ENCODE measurements around the gene SULT1C3. TPM values are rescaled to one million over a fixed set of nuclear protein-coding genes. Genes with fewer than 3 reads are reported as not detected.
A peak's percentile ranks its signal among the peaks of the same experiment; 100 is the strongest.
"Not testable (repeated sequence)": the region's sequence is repeated elsewhere in the genome, so short reads cannot be mapped to it uniquely, and the experiment has no call there.

SULT1C3 gene
- total RNA-seq, 2 donors from 2014 or later = 0.98 TPM; not detected in 1

- DNase-seq (no peak), ATAC-seq (no peak)
- intact Hi-C loops (cut with DNase I, micrococcal nuclease) = no loop called here
These were observed 3.0 kb upstream of the SULT1C3 start for GRCh38 chr2:108236676-108237335.

- ATAC-seq (no peak), DNase-seq (no peak)
- intact Hi-C loops (cut with DNase I, micrococcal nuclease) = no loop called here
These were observed 1.2 kb downstream of the SULT1C3 start for GRCh38 chr2:108240966-108241365.

- intact Hi-C loops (cut with DNase I, micrococcal nuclease) = no loop called here
- DNase-seq (no peak), ATAC-seq (no peak)
These were observed 3.8 kb downstream of the SULT1C3 start for GRCh38 chr2:108243566-108243965.

DNA sequence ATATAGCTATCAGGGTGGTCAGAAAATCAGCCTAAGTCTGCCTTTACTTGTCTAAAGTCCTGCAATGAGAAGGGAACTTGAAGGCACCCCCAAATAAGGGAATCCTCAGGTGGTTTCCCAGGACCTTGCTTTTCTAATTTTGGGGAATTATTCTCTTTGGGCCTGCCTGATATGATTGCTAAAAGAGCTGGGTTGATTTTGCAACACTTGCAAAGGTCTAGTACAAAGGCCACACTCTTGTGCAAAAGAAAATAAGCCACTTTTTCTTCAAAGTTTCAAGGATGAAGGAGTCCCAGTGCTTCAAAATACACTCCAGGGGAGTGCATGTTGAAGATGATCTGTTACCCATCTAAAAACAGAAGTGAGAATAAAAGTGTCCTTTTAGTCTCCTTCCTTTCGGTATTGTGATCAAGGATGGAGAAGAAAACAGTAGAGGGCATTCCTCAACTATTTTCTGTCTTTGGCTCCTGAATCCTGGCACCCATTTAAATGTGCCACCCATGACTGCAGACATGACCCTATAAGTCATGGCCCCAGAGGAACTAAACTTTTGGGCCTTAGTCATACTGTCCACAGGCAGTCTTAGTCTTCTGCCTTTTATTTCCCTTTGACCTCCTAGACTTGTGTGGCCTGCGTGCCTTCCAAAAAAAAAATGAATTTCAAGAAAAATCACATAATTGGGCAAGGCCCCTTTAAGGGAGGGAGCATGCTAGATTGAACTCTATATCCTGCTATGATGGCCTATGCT, 5.1 kb downstream of the SULT1C3 start:
- no peak for DNase-seq
- ATAC-seq = no peak
- intact Hi-C loops (cut with DNase I, micrococcal nuclease) = no loop called here

GRCh38 chr2:108253106-108253505, 13.3 kb downstream of the SULT1C3 start:
- intact Hi-C loops (cut with DNase I, micrococcal nuclease) = no loop called here
- ATAC-seq (no peak), DNase-seq (no peak)

- DNase-seq (no peak), ATAC-seq (peak; percentile 74)
- intact Hi-C loops (cut with DNase I, micrococcal nuclease) = no loop called here
These were observed 18.1 kb downstream of the SULT1C3 start for GRCh38 chr2:108257757-108258331.

DNA sequence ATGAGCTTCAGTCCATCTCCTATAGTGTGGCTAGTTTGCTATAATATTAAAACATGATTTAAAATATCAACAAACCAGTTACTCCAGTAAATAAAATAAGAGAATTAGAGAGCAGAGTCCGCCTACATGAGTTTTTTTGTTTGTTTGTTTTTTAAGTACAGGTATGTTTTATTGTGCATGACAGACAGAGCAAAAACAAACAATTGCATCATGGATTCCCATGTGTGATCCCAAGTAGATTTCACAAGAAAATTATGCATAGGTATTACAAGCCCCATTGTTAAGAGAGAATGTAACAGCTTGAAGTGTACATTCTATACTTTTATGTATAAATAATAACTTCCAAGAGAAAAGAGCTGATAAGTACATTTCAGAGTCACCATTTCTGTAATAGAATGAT, 21.0 kb downstream of the SULT1C3 start:
- ATAC-seq = no peak

DNA sequence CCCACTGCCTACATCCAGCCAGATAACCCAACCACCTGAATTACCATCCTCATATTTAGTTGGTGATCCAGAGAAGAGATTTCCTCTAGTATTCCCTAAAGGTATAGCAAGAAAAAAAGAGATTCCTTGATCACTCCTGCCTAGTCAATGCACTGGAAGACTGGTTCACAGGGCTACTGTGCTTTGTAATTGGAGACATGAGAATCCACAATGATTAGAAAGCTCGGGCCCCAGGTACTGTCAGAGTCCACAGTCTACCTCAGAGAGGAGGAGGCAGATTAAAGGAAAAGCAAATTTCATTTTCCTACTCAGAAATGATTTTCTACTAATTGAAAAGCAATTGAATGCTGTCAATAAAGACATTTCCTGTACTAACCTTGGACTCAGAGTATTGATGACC, 22.3 kb downstream of the SULT1C3 start:
- intact Hi-C loops (cut with DNase I, micrococcal nuclease) = no loop called here
- ATAC-seq = no peak

More for the DNA sequence above, 21.0 kb downstream of the SULT1C3 start:
- intact Hi-C loops (cut with DNase I, micrococcal nuclease) = no loop called here
- DNase-seq = no peak

DNA sequence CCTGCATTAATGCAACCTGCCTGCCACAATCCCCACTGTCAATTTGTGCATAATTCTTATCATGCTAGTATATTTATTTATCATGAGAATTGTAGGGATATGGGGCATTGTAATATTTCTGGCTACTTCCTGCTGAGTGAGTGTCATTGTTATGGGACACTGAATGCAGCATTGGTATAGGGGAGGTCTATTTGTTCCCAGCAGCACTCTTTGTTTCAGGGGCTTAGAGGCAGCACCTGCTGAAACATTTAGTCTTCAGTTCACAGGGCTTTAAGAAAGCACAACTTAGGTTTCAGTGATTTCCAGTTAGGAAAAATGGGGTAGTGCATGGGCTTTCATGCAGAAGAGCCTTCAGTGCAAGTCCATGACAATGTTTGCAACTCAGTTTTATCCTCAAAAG, 23.6 kb downstream of the SULT1C3 start:
- no peak for DNase-seq
- intact Hi-C loops (cut with DNase I, micrococcal nuclease) = no loop called here
- ATAC-seq = no peak

More for the DNA sequence above, 22.3 kb downstream of the SULT1C3 start:
- DNase-seq = no peak

GRCh38 chr2:108266218-108266617, 26.4 kb downstream of the SULT1C3 start:
- DNase-seq = no peak
- ATAC-seq = peak; percentile 45
- intact Hi-C loops (cut with DNase I, micrococcal nuclease) = no loop called here

GRCh38 chr2:108267101-108267500, 27.3 kb downstream of the SULT1C3 start:
- DNase-seq (peak in 1 of 2 donors; percentile 16), ATAC-seq (no peak)

DNA sequence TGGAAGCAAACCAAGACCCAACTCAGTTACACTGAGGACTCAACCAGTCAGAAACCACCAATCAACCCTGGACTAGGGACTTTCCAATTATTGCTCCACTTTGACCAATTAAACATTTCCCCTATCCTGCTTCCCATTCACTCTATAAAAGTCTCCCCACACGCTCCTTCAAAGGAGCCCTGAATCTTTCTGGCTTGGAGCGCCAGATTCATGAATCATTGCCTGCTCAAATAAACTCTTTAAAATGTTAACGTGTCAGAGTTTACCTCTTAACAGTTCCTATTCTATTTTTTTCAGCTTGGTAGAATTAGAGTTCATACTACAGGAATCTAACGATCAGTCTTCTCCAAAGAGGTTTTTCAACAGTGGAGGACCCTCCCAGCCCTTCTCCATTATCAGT, 28.2 kb downstream of the SULT1C3 start:
- intact Hi-C loops (cut with DNase I, micrococcal nuclease) = no loop called here
- peak; percentile 10 for ATAC-seq
- DNase-seq = no peak

More at GRCh38 chr2:108267101-108267500, 27.3 kb downstream of the SULT1C3 start:
- intact Hi-C loops (cut with DNase I, micrococcal nuclease) = no loop called here

GRCh38 chr2:108270346-108270745, 30.6 kb downstream of the SULT1C3 start:
- no peak for DNase-seq
- no peak for ATAC-seq
- intact Hi-C loops (cut with DNase I, micrococcal nuclease) = no loop called here

DNA sequence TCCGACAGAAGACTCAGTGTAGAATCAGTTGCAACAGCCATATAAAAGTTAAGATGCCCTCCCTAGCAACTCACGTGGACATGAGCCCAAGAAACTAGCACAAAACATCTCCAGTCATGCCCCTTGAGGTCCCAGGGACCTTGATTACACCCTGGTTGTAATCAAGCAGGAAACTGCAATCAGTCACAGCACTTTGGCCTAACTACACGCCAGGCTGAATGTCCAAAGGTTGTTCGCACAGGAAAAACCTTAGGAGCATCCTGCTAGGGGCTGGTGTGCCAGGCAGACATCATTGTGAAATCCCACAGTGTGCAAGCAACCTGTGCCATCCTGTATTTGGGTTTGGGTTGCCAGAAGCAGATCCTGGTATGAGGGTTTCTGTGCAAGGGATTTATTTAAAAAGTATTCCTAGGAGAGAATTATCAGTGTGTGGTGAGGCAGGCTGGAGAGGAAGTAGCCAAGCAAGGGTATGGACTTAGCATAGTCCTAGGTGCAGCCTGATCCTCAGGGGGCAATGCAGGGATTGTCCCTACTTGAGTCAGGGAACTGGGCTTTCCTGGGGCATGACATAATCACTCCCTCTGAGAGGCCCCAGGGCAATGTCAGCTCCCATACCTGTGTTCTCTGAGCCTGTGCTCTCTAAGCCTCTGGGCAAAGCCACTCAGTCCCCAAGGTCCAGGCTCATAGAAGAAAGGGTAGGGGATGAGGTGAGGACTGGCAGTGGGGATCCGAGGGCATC, 31.2 kb downstream of the SULT1C3 start:
- DNase-seq = peak; percentile 34 to 52
- peak; percentile 94 for ATAC-seq
- intact Hi-C loops (cut with DNase I, micrococcal nuclease) = no loop called here

DNA sequence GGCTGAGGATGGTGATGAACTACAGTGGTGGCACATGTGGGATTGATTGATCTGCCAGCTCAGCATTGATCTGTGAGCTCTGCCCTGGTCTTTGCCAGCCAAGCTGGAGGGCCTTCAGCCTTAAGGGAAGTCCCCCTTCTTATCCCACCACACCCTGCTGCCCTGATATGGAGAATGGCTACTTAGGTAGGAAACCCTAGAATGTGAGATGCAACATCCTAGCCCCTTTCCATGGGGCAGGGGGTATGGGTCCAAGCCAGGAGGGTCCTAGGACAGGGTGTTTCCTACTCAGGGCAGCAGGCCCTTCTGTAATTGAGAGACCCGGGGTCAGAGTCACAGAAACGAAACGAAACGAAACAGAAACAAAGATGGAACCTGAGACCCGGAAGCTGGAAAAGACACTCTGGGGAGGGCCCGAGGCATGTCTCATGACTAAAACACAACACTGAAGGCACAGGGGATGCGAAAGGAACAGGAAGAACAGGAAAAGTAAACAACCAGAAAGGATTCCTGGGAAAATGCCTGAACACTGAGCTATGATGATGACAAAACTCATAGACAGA, 32.0 kb downstream of the SULT1C3 start:
- intact Hi-C loops (cut with DNase I, micrococcal nuclease) = no loop called here
- DNase-seq (no peak), ATAC-seq (peak; percentile 19)

DNA sequence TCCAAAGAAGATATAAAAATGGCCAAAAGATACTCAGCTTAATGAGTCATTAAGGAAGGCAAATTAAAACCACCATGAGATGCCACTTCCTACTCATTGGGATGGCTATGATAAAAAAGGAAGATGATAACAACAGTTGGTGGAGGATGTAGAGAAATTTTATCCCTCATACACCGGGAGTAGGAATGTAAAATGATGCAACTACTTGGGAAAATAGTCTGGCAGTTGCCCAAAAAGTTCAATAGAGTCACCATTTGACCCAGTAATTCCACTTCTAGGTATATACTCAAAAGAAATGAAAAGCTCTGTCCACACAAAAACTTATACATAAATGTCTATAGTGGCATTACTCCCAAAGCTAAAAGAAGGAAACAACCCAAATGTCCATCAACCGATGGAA, 38.9 kb downstream of the SULT1C3 start:
- DNase-seq (no peak), ATAC-seq (no peak)
- intact Hi-C loops (cut with DNase I, micrococcal nuclease) = no loop called here

GRCh38 chr2:108279468-108279867, 39.7 kb downstream of the SULT1C3 start:
- intact Hi-C loops (cut with DNase I, micrococcal nuclease) = no loop called here
- DNase-seq = no peak
- no peak for ATAC-seq

DNA sequence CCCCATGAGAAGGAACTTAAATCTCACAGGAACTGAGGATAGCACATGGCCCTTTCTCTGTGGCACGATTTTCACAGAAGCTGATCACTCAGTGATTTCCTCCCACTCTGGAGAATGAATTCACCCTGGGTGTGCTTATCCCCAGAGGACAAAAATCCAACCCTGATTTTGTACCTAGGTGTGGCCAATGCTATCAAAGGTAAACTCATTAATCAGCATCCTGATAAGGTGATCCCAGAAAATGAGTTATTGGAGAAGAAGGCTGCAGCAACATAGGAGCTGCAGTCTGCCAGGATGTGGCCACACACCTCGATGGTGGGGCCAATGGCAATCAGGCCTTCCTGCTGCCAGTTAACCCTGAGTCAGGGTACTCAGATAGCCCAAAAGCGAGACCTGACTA, 40.7 kb downstream of the SULT1C3 start:
- ATAC-seq = no peak
- intact Hi-C loops (cut with DNase I, micrococcal nuclease) = no loop called here
- DNase-seq = no peak

DNA sequence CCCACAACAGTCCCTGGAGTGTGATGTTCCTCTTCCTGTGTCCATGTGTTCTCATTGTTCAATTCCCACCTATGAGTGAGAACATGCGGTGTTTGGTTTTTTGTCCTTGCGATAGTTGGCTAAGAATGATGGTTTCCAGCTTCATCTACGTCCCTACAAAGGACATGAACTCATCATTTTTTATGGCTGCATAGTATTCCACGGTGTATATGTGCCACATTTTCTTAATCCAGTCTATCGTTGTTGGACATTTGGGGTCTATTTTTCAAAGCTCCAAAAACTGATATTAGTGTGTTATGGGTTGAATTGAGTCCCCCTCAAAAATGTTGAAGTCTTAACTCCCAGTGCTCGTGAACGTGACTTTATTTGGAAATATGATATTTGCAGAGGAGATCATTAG, 44.8 kb downstream of the SULT1C3 start:
- ATAC-seq; DNase-seq; intact Hi-C loops (cut with DNase I, micrococcal nuclease): not testable (repeated sequence)
